Measurements from ENCODE around the gene LCORL. TPM values are rescaled to one million over a fixed set of nuclear protein-coding genes. Genes with fewer than 3 reads are reported as not detected.
"Not testable (repeated sequence)": the region's sequence is repeated elsewhere in the genome, so short reads cannot be mapped to it uniquely, and the experiment has no call there.

LCORL gene
- total RNA-seq, 1 experiment from 2014 or later, result 14.1 TPM

GRCh38 chr4:17867276-17867675 lies 154.3 kb downstream of the LCORL start:
- POLR2A ChIA-PET, result no interaction called here
- H3K27ac Mint-ChIP-seq (ENCODE audit: low read depth, unreplicated experiment), result no peak overlapping the region
- H3K4me1 Mint-ChIP-seq (ENCODE audit: insufficient read depth, unreplicated experiment), result no peaks in the 10 kb centered on the region
- no peak overlapping the region for H3K4me3 Mint-ChIP-seq (ENCODE audit: unreplicated experiment)
- no peaks in the 10 kb centered on the region for H3K27me3 Mint-ChIP-seq (ENCODE audit: insufficient read depth, unreplicated experiment)
- peaks cover 1% of the 10 kb centered on the region for H3K9me3 Mint-ChIP-seq (ENCODE audit: unreplicated experiment)
- intact Hi-C loops (cut with micrococcal nuclease), result no loop called here
- TF ChIP-seq, protein P1, sequence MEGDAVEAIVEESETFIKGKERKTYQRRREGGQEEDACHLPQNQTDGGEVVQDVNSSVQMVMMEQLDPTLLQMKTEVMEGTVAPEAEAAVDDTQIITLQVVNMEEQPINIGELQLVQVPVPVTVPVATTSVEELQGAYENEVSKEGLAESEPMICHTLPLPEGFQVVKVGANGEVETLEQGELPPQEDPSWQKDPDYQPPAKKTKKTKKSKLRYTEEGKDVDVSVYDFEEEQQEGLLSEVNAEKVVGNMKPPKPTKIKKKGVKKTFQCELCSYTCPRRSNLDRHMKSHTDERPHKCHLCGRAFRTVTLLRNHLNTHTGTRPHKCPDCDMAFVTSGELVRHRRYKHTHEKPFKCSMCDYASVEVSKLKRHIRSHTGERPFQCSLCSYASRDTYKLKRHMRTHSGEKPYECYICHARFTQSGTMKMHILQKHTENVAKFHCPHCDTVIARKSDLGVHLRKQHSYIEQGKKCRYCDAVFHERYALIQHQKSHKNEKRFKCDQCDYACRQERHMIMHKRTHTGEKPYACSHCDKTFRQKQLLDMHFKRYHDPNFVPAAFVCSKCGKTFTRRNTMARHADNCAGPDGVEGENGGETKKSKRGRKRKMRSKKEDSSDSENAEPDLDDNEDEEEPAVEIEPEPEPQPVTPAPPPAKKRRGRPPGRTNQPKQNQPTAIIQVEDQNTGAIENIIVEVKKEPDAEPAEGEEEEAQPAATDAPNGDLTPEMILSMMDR (IDR thresholded peaks at IDR 0.05; ENCODE audit: unreplicated experiment), result no peak
- no peak for DNase-seq (ENCODE audit: unreplicated experiment)
- H3K36me3 Mint-ChIP-seq (ENCODE audit: insufficient read depth, unreplicated experiment), result peaks cover 4% of the 10 kb centered on the region
- no TSS peak for BruUV-seq (replicated peaks)
- CTCF ChIA-PET, result no interaction called here

DNA sequence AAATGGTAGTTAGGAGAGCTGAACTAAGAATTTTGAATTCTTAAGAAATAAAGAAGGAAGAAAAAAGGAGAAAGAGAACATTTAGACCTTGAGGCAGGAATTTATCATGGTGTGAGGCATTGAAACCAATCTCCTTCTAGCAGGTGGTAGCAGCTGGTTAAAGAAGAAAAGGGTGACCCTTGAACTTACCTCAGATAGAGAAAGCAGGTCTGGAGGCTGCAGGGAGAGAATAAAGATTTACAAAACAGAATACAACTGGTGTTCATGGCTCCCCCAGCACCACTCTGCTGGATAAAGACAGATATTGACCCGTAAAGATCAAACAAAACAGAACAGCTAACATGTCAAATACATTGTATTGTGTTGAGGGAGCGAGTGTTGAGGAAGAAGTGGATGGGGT lies 154.7 kb downstream of the LCORL start:
- H3K27ac Mint-ChIP-seq (ENCODE audit: low read depth, unreplicated experiment), result no peak overlapping the region
- DNase-seq (ENCODE audit: unreplicated experiment), result no peak
- ChIA-PET POLR2A (no interaction called here), CTCF (interaction anchor here (0.7 kb wide), 2 partner anchors 578 to 1054 kb away, joined by 3 to 7 read pairs; no protein-coding TSS in a partner anchor)
- intact Hi-C loops (cut with micrococcal nuclease), result no loop called here
- H3K4me1 Mint-ChIP-seq (ENCODE audit: insufficient read depth, unreplicated experiment), result no peaks in the 10 kb centered on the region
- H3K4me3 Mint-ChIP-seq (ENCODE audit: unreplicated experiment), result no peak overlapping the region
- peaks cover 4% of the 10 kb centered on the region for H3K36me3 Mint-ChIP-seq (ENCODE audit: insufficient read depth, unreplicated experiment)
- TF ChIP-seq, protein P1 (IDR thresholded peaks at IDR 0.05; ENCODE audit: unreplicated experiment), result no peak
- H3K27me3 Mint-ChIP-seq (ENCODE audit: insufficient read depth, unreplicated experiment), result no peaks in the 10 kb centered on the region
- no TSS peak for BruUV-seq (replicated peaks)
- peaks cover 6% of the 10 kb centered on the region for H3K9me3 Mint-ChIP-seq (ENCODE audit: unreplicated experiment)

DNA sequence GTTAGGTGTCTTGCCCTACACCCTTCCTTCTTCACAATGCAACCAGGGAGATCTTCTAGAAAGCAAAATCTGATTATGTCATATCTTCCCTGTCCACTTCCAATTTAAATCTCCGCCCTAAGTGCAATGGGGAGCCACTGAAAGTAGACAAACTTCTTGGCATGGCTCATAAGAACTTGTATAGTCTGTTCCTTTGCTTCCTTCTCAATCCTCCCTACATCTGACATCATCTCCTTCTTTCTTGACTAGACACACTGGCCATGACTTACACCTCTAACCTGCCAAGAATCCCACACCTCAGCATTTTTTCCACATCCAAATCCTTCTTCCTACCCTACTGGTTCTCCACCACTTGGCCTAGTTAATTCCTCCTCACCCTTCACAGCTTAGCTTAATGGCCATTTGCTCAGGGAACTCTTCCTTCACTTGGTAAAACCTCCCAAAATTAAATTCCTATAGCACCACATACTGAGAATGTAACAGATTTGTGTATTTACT lies 155.6 kb downstream of the LCORL start:
- BruUV-seq (replicated peaks), result no TSS peak
- TF ChIP-seq, protein P1 (IDR thresholded peaks at IDR 0.05; ENCODE audit: unreplicated experiment), result no peak
- H3K27me3 Mint-ChIP-seq (ENCODE audit: insufficient read depth, unreplicated experiment), result no peaks in the 10 kb centered on the region
- DNase-seq (ENCODE audit: unreplicated experiment), result no peak
- H3K36me3 Mint-ChIP-seq (ENCODE audit: insufficient read depth, unreplicated experiment), result peaks cover 5% of the 10 kb centered on the region
- H3K4me1 Mint-ChIP-seq (ENCODE audit: insufficient read depth, unreplicated experiment), result no peaks in the 10 kb centered on the region
- POLR2A ChIA-PET, result no interaction called here
- no peak overlapping the region for H3K27ac Mint-ChIP-seq (ENCODE audit: low read depth, unreplicated experiment)
- peaks cover 8% of the 10 kb centered on the region for H3K9me3 Mint-ChIP-seq (ENCODE audit: unreplicated experiment)
- intact Hi-C loops (cut with micrococcal nuclease), result no loop called here
- no peak overlapping the region for H3K4me3 Mint-ChIP-seq (ENCODE audit: unreplicated experiment)
- CTCF ChIA-PET, result no interaction called here

DNA sequence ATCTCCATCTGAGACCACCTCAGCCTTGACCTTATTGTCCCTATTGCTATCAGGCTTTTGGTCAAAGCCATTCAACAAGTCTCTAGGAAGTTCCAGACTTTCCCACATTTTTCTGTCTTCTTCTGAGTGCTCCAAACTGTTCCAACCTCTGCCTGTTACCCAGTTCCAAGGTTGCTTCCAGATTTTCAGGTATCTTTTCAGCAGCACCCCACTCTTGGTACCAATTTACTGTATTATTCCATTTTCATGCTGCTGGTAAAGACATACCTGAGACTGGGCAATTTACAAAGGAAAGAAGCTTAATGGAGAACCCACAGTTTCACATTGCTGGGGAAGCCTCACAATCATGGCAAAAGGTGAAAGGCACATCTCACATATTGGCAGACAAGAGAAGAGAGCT lies 159.6 kb downstream of the LCORL start:
- CTCF ChIA-PET; H3K4me1 Mint-ChIP-seq (ENCODE audit: insufficient read depth, unreplicated experiment); H3K27ac Mint-ChIP-seq (ENCODE audit: low read depth, unreplicated experiment); BruUV-seq (replicated peaks); H3K27me3 Mint-ChIP-seq (ENCODE audit: insufficient read depth, unreplicated experiment); DNase-seq (ENCODE audit: unreplicated experiment); intact Hi-C loops (cut with micrococcal nuclease); H3K4me3 Mint-ChIP-seq (ENCODE audit: unreplicated experiment); POLR2A ChIA-PET: not testable (repeated sequence)
- H3K9me3 Mint-ChIP-seq (ENCODE audit: unreplicated experiment), result peaks cover 15% of the 10 kb centered on the region
- peaks cover 13% of the 10 kb centered on the region for H3K36me3 Mint-ChIP-seq (ENCODE audit: insufficient read depth, unreplicated experiment)

GRCh38 chr4:17859793-17860406 lies 161.7 kb downstream of the LCORL start:
- H3K27ac Mint-ChIP-seq (ENCODE audit: low read depth, unreplicated experiment), result no peak overlapping the region
- TF ChIP-seq, protein P1 (IDR thresholded peaks at IDR 0.05; ENCODE audit: unreplicated experiment), result no peak
- H3K27me3 Mint-ChIP-seq (ENCODE audit: insufficient read depth, unreplicated experiment), result no peaks in the 10 kb centered on the region
- no peaks in the 10 kb centered on the region for H3K4me1 Mint-ChIP-seq (ENCODE audit: insufficient read depth, unreplicated experiment)
- ChIA-PET POLR2A (no interaction called here), CTCF (no interaction called here)
- intact Hi-C loops (cut with micrococcal nuclease), result no loop called here
- H3K4me3 Mint-ChIP-seq (ENCODE audit: unreplicated experiment), result no peak overlapping the region
- no peak for DNase-seq (ENCODE audit: unreplicated experiment)
- H3K36me3 Mint-ChIP-seq (ENCODE audit: insufficient read depth, unreplicated experiment), result peaks cover 10% of the 10 kb centered on the region
- peaks cover 15% of the 10 kb centered on the region for H3K9me3 Mint-ChIP-seq (ENCODE audit: unreplicated experiment)
- no TSS peak for BruUV-seq (replicated peaks)

All from MCF 10A (cell line).